Stimulated activated CD4-positive, alpha-beta T cell treated with anti-CD3 and anti-CD28 coated beads, Interleukin-2, amount 100 ng/mL, for 4 hours (primary cell): ENCODE results near the gene RXRA.
"Not testable (repeated sequence)": the region's sequence is repeated elsewhere in the genome, so short reads cannot be mapped to it uniquely, and the experiment has no call there.

Source experiments
- DNase-seq: peaks from one replicate; pipeline ENCODE4 v3.0.0-alpha.2; 2020; ENCODE audit warnings: low read depth

Gene RXRA

DNA sequence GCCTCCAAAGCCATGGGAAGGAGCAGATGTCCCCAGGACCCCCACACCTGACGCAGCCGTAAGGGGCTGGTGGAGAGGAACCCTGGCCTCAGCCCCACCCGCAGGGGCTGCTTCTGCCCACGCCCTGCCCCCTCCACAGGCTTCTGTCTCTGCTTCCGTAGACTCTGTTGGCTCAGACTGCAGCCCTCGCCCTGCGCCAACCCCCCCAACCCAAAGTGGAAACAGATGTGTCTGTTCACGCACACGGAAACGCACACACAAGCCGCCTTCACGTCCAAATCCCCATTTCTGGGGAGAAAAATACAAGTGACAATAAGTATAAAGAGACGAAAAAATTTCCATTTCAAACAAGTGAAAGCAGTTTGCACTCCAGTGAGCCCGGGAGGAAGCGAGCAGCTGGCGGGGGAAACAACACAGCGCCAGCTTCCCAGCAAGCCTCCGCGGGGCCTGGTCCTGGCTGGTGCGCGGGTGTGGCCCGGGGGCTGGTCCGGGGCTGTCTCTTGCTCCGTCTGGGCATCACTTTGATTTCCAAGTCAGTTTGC, 32.6 kb upstream of the RXRA start:
- DNase-seq, result no peak

DNA sequence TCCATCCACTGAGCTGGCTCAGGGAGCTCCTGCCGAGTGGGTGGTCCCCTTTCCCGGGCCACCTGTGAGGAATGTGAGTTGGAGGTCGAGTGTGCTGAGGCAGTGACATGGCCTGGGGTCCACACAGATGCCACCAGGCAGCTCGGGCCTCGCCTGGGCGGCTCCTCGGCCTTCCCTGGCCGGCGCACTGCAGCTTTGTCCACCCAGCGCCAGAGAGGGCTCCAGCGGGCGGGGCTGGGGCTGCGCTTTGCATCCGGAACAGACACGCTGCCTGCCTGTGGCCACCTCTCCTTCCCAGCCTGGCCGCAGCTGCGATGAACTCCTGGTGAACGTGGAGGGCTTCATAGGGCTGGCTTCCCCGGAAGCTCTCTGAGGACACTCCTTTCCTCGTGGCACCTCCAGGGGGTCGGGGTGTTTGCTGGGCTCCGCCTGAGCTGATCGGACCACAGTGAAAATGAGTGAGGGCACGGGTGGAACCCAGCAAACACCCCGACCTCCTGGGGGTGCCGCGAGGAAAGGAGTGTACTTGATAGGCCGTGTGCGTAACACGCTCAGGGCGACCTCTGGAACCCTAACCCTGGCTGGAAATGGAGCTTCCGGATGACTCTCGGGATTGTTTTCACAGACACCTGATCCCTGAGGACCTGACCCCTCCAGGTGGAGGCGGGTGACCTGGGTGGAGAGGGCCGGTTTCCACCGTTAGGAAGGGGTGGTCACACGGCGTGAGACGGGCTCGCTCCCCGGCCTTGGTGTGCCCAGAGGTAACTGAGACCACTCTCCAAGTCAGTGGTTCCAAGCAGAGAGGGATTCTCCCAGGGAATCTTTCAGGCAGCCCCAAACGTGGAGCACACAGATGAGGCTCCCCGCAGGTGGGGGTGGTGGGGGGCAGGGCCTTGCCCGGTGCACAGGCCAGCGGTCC, 31.8 kb upstream of the RXRA start:
- no peak for DNase-seq

GRCh38 chr9:134295101-134295745, 31.0 kb upstream of the RXRA start:
- DNase-seq, result no peak

DNA sequence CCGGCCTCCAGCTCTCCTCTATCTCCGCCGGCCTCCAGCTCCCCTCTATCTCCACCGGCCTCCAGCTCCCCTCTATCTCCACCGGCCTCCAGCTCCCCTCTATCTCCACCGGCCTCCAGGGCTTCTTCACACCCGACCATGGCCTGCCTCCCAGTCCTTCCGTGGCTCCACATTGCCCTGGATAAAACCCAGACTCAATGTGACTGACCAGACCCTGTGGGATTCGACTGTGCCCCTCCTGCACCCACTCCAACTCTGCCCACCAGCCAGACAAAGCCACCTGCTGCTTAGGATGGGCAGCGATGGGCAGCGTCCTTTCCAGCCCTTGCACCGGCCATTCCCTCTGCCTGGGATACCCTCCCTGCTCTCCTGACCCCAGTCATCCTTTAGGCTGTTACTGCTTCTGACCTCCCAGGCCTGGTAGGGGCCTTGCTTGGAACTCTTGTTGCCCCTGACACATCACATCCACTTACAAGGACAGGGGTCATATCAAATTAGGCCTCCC, 30.5 kb upstream of the RXRA start:
- no peak for DNase-seq

- DNase-seq, result no peak
Observed at GRCh38 chr9:134296301-134297082, 29.8 kb upstream of the RXRA start.

DNA sequence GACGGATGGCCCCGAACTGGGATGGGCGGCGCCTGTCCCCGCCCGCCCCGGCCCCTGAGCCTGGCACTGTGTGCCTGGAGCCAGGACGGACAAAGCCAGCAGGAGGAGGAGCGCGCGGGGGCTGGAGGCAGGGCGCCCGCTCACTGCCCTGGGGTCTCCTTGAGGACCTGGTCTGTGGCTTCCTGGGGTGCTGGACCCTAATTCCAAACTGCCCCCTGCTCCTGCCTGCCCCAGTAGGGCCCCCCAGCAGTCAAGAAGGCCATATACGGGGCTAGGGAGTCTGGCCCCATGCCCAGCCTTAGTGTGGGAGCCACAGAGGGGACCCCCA, 29.2 kb upstream of the RXRA start:
- no peak for DNase-seq

DNA sequence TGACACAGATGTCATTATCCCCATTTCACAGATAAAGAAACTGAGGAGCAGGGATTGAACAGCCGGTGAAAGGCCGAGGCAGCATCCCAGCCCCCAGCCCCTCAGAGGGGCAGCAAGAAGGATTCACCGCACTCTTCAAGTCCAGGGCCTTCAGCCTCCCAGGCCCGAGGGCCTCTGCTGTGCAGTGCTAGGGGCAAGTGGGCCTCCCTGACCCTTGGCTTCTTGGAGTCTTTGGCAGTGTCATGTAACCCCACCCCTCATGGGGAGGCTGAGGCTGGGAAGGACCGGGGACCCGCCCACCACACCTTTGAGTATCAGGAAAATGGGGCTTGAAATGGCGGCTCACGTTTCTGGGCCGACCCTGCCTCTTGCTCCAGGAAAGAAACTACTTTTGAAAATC, 28.7 kb upstream of the RXRA start:
- no peak for DNase-seq

DNA sequence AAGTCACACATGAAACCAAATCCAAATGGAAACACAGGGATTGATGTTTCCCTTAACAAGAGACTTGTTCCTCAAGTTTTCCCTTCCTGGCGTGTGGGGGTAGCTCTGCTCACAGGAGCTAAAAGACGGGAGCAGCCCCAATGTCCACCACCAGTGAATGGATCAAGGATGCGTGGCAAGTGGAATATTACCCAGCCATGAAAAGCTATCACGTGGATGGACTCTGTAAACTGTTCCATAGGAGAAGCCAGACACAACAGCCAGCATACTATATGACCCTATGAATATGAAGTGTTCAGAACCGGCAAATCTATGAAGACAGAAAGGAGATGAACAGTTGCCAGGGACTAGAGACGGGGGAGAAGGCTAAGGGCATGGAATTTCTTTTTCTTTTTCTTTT, 28.3 kb upstream of the RXRA start:
- DNase-seq, result no peak

- DNase-seq, result no peak
Observed at GRCh38 chr9:134299068-134299467, 27.2 kb upstream of the RXRA start.

- DNase-seq, result no peak
Observed at GRCh38 chr9:134299883-134300282, 26.4 kb upstream of the RXRA start.

DNA sequence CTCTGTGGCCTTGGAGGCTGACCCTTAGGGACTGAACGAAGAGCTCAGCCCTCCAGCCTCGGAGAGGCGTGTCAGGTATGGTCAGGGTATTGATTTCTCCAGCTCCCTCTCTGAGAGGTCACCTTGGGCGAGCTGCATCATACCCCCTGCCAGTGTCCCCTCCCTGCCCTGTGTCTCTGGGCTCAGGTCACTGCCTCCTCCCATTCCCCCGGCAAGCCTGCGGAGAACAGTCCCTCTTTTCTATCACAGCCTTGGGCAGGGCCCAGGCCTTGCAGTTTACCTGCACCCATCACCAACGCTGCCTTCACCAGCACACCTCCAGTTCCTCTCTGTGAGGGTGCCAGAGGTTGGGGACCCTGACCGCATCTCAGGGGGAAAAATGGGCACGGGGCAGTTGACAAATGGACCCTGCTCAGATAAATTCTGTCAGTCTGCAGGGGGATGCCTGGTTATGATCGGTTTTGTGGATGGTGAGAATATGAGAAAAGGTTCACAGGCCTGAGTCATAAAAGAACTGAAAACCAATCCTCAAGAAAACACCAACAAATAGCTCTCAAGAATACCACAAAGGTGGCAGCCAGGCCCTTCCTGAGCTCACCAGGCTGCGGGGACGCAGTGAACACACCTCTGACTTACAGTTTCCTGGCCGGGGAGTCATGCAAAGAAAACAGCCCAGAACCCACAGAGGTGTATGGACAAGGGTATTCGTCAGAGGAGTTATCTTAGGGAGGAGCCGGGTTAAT, 24.7 kb upstream of the RXRA start:
- DNase-seq, result no peak

- DNase-seq, result no peak
Observed at GRCh38 chr9:134302130-134302817, 24.0 kb upstream of the RXRA start.

GRCh38 chr9:134303601-134304000, 22.7 kb upstream of the RXRA start:
- DNase-seq, result no peak

- DNase-seq, result no peak
Observed at GRCh38 chr9:134304261-134304660, 22.0 kb upstream of the RXRA start.

DNA sequence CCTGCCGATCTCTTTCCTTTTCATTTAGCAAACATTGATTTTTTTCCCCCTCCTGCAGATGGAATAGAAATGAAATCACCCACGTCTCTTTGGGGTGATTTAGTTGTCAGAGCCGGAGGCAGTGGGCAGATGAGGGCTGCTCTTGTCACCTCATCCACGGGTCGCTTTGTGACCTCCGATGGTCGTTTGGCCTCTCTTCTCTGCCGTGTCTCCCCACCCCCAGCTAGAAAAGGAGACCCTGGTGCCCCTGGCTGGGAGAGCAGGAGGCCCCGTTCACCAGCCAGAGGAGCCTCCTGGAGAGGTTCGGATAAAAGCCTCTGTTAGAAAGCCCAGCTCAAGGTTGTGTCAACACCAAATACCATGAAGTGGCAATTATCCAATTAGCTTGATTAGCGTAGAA, 21.6 kb upstream of the RXRA start:
- no peak for DNase-seq

DNA sequence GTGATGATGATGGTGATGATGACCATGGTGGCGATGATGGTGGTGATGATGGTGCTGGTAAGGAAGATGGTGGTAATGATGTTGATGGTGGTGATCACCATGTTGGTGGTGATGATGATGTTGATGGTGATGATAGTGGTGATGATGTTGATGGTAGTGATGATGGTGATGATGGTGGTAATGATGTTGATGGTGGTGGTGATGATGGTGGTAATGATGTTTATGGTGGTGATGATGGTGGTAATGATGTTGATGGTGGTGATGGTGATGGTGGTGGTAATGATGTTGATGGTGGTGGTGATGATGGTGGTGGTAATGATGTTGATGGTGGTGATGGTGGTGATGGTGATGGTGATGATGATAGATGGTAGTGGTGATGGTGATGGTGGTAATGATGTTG, 20.7 kb upstream of the RXRA start:
- DNase-seq, result no peak

- DNase-seq, result not testable (repeated sequence)
Observed at GRCh38 chr9:134306042-134306441, 20.2 kb upstream of the RXRA start.

- no peak for DNase-seq
Observed at GRCh38 chr9:134306636-134307600, 19.3 kb upstream of the RXRA start.

- DNase-seq, result no peak
Observed at GRCh38 chr9:134307674-134308638, 18.3 kb upstream of the RXRA start.
